Measurements from ENCODE around the gene TMEM272.

Gene TMEM272

DNA sequence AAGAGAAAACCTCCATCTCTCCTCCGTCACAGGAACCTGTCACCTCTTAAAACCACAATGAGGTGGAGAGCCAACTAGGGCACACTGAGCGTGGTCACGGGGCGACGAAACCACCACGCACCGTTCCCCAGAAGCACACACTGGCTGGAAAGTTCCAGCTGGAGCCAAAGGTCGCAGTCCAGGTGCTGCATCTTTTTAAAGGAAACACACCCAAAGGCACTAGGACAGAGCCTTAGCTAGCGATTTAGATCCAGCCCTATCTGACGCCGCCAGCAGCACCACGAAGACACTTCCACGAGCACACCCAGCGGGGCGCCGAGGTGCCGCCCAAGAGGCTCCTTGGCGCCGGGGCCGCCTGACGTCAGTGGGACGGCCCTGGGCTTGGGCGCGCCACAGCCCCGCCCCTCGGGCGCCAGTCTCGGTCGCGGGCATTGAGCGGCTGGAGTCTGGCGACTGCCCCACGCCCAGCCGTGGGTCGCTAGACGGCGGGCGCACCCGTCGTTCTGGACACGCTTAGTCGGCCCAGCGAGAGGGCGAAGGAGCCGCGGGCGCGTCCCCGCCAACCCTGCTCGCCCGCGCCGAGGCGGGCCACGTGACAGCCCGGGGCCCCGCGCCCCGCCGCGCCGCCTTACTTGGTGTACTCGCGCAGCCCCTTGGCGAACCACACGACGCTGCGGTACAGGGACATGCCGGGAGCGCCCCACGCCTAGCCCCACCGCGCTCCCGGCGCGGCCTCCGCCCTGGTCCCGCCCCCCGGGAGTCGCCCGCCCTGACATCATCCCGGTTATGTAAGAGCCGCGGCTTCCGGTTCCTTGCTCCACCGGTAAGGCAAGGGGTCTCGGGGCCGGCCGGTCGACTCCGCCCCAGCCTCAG, 41.3 kb downstream of the TMEM272 start, which contains the start of gene DHRS12:
Gene DHRS12, minus strand, starts transcription at position 742 of the 873 bp plus-strand sequence. CDS start 4,504 bp downstream, outside the sequence.
- DNase-seq: peak; percentile 82

DNA sequence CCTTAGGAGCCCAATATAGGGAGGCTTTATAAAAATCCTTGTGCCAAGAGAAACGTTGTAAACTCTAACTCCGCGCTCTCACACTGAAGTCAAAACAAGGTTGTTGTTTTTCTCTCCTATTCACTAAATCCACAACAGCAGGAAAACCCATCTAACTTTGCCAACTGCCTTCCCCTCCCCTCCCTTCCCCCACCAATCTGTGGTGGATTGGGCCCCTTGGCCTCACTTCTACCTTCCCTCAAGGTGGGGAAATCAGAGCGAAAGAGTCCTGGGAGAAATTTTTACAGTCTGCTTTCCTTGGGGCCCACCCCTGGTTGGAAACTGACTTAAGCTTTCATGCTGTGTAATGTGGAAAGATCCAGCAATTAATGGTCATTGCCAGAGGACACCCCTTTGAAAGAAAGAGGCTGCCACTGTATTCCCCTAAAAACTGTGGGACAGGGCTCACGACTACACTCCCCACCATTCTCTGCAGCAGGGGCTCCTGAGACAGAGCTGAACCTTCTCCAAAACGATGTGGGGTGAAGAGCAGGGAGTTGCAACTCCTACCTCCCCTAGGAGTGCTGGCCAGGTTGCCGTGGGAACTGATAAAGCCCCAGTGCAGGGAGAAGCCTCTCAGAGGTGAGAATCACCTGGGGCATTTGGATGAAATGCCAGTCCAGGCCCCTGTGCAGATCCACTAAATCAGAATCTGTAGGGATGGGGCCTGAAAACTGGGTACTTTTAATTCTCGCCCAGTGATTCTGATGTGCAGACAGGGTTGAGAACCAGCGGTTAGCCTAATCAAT, 42.2 kb downstream of the TMEM272 start:
- no peak for DNase-seq

DNA sequence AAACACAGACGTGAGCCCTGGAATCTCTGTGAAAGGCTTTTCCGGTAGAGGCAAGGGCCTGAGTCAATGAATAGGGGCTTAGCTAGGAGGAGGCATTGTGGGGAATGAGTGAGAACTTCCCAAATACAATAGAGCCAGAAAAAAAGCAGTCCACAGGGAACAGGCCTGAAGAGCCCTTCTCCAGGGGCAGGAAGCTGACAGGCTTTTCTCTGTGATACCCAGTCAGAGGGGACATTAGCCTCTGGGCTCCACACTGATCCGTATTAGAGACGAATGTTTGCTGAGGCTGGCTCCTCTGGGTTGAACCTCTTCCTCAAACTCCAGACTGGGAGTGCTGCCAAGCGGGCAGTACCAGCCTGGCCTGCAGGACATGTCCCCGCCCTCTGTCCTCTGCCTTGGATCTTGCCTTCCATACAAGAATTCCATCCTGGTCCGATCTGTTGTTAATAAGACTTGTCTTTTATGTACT, 43.3 kb downstream of the TMEM272 start:
- no peak for DNase-seq

DNA sequence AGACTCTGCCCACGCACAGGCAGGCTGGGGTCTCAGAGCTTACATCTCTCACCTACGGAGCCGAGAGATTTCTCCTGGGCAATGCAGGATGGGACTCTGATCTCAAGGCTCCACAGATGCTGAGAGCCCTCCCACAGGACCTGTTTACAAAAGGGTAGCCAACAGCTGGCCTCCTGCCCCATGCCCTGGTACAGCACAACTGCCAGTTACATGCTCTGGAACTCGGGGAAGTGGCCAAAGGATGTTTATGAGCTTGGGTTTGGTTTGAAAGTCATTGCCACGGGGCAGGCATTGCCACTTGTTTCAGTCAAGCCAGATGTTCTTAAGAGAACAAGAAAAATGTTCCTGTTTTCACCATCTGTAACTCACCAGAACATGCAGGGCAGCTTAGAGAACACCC, 44.5 kb downstream of the TMEM272 start:
- no peak for DNase-seq

DNA sequence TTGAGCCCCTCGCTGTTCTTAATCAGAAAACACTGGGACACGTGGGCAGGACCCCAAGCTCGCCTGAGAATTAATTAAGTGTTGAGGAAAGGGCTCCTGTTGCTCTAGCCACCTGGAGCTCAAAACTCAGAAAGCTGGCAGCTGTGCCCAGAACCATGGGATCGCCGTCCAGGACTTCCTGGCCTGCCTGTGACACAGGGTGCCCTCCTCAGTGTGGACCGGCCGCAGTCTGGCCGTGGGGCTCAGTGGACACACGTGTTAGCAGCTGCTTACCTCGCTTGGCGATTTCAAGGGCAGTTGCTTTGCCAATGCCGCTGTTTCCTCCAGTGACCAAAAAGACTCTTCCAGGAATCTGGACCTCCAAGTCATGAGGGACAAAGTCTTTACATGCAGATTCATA, 45.7 kb downstream of the TMEM272 start:
- no peak for DNase-seq

DNA sequence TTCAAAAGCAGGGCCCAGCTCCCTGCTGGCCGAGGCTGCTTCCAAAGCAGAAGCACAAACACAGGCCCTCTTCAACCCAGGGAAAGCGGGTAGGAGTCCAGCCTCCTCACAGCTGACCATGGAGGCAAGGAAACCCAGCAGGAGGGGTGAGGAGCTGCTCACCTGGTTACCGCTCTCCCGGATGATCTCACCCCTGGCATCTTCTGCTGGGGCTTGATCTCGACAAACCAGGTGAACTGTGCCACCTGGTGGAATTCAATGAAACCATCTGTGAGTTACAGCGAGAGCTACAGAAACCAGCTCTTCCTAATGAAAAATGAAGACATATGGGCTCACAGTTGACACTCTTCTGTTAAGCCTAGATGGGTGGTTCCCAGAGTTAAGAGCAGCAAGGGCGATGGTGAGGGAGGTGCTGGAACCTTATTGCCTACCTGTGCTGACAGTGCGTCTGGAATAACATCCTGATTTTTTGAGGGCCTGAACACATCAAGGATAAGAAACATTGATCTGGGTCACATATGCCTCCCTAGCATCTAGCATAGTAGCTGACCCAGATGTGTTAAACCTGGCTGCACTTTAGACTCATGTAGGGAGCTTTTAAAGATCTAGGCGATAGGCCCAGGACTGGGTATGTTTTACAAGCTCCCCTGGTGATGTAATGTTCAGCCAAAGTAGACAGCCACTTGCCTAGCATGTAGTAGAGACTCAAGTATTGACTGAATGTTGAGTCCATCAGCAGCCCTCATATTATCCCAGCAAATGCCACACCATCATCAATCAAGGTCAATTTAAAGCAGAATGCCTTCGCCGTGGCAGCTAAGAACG, 47.1 kb downstream of the TMEM272 start:
- peak; percentile 59 for DNase-seq

DNA sequence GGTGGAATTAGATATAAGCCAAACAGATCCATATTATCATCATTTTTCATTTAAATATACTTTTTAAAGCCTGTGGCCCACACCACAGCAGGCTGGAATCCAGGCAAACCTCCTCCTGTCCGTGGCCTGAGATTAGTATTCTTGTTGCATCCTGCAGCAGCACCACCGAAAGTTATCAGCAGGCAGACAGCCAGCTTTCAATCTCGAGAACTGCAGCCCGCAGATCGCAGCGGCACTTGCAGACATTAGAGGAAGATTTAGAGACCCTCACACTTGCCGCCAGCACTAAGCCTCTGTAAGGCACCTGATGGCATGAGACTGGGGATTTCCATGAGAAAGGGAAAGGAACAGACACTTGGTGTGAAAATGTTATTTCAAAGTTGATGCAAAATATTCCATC, 48.4 kb downstream of the TMEM272 start:
- no peak for DNase-seq

DNA sequence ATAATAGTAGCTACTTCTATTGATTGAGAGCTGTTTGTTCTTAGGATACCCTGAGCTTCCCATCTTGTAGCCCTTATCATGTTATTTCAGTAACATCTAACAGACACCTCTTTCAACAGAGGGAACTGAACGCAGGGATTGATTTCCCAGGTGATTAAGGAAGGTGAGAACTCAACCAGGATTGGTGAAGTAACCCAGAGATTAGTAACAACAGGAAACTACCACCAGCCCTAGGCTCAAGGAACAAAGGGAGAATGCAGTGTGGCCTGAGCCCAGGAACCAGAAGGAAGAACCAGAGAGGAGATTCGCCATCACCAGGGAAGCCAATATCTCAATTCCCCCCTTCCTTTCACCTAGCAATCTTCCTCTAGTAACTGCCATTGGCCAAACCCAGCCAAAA, 49.6 kb downstream of the TMEM272 start:
- DNase-seq: no peak

DNA sequence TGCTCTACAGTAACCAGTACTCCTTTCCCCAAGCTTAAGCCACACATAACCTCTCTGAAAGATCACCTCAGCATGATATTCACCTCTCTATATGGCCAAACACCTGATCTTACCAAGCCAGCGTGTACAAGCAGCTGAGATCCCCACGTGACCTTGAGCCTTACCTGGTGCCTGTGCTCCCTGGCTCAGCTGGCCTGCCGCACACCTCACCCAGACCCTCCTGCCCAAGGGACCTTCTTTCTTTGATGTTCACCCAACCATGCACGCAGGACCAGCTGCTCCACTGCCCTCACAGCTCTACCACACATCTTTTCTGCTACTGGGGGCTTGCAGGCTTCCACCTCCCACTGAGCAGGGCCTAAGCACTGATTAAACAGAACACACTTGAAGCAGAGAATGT, 50.0 kb downstream of the TMEM272 start:
- no peak for DNase-seq

DNA sequence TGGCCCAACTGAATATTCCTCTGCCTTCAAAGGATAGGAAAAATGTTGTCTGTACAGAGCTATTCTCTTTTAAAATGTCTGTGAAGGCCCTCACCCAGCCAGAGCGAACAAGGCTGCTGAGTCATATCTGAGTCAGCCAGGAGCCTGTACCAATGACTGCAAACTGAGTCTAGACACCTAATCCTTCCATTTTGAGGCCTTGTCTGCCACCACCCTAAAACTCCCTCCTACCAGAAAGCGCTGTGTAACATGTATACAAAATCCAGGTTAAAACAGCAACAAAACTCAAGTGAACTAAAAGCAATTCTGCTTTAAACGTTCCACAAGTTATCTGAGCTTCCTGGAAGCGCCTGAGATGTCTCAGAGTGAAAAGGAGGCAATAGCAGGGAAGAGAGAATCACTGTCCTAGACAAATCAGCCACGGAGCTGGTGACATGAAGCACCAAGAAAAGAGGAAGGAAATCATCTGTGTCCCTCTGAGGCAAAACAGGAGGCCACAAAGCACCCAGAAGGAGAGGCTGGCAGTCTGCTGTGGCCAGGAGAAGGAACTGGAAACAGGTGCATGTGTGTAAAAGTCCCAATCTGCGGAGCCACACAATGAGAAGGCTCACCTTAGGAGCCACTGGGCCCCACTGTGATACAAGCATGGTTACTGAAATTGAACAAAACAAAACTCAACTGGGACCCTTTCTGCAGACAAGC, 51.3 kb downstream of the TMEM272 start:
- peak; percentile 56 for DNase-seq

DNA sequence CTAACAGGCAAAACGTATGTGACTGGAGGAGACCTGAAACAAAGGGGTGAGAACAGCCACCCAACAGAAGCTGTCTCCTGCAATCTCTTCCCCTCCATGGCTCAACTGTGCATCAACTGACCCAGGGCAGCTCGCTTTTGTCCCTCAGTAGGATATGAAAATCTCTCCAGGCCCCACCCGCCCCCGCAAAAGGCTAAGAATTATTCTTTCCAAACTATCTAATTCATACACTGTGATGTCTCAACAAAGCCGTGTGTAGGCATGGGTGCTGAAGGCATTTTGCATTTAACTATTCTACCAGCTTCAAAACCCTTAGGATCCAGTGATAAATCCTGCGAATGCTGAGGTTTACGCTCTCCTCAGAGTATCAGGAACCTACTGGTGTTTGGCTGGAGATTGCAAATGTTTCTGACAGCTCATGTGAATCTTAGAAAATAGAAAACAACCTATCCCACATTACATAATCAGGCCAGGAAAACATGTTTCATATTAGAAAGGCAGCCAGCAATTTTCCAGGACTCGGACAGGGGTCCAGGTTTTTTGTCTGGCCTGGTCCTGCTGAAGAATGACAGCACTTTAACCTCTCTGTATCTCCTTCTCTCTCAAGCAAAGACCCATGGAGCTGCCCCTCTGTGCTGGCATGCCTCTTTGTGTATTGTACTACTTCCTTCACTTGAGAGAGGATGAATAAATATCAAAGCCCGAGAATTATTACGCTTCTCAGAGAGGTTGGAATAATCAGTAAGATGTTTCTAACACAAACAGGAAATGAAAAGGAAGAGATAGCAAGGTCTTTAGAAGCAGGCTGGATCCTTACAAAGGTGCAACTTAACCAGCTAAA, 58.3 kb downstream of the TMEM272 start:
- DNase-seq: no peak

DNA sequence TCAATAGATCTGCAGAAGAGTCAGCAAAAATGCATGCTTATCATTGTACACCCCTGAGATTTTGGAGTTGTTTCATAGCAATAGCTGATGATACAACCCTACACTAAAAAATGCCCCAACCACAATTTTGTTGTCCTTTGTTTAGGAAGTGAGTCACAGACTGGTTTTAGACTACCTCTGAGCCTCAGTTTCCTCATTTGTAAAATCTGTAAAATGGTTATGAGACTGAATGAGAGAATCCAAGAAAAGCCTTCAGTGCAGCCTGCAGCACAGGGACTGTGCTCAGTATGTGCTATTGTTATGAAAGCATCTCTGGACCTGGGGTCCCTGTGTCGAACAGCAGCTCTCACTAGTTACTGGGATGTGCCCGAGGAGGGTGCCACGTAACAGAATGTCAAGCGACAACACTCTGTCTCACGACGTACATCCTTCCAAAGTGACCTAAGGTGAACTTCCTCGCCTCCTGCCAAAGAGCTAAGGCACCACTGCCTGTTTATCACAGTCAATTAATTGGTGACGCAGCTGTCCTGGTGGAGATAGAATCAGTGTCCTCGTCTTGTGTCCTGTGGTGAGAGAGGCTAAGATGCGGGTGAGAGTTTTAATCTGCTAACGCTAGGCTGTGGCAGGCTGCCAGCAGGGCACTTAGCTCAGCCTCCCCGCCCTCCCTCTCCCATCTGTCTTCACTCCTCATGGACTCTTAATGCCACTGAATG, 59.1 kb downstream of the TMEM272 start:
- no peak for DNase-seq

DNA sequence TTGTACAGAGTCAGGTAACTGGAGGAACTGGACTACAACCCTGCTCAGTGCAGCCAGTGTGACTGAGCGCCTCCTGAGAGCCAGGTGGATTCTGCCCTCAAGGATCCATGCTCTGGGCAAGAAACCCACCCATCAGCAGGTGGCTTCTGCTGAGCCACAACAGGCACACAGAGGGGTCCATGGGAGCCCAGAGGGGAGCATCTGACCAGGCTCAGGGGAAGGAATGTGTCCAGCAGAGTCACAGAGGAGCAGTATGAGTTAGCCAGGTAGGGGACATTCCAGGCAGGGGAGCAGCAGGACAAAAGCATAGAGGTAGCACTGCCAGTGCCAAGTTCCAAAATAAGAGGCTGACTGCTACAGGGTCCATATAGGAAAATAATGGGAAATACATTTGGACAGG, 60.9 kb downstream of the TMEM272 start:
- DNase-seq: no peak

DNA sequence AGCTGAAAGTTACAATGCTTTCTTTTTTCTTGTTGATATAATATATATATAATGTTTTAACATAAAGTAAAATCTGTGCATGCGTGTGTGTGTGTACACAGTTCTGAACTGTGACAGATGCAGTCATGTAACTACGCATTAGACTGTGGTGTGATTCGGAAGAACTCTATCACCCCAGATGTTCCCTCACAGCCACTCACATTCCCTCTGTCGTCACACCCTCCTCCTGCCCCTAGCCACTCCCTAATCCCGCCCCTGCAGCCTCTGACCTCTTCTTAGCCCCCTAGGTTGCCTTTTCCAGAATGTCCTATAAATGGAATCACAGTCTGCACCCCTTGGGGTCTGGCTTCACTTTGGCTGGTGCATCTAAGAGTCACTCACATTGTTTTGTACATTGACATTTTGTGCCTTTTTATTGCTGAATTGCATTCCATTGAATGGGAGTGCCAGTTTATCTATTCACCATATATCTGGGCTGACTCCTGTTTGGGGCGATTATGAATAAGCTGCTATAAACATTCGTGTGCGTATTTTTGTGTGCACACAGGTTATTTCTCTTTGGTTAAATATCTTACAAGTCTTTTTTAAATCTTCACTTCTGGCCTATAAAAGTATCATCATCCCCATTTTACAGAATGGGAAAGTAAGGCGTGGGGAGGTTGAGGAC, 61.4 kb downstream of the TMEM272 start:
- no peak for DNase-seq

DNA sequence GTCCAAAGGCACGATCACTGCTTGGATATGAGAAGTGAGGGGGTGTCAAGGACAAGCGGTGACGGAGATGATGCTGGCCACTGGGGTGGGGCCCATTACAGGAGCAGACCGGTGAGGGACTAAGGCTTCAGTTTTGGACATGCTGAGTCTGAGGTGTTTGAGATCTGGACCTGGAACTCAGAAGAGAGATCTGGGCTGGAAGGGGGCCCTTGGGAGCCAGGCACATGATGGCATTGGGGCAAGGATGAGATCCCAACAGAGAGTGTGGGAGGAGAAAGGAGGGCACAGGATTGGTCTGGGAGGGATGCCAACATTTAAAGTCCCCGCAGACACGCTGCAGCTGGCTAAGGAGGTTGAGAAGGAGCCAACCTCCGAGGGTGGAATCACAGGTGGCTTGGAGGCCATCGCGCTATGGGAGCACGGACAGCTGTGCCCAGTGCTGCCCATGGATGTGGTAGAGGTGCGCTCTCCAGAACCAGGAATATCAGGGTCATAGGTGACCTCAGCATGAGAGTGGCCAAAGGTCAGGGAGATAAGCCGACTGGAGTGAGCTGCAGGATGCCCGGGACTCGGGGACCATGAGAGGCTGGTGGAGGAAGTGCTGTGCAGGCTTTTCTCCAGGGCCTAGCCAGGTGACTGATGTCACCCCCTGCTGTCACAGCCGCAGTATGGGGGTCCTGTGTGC, 62.8 kb downstream of the TMEM272 start:
- DNase-seq: no peak

DNA sequence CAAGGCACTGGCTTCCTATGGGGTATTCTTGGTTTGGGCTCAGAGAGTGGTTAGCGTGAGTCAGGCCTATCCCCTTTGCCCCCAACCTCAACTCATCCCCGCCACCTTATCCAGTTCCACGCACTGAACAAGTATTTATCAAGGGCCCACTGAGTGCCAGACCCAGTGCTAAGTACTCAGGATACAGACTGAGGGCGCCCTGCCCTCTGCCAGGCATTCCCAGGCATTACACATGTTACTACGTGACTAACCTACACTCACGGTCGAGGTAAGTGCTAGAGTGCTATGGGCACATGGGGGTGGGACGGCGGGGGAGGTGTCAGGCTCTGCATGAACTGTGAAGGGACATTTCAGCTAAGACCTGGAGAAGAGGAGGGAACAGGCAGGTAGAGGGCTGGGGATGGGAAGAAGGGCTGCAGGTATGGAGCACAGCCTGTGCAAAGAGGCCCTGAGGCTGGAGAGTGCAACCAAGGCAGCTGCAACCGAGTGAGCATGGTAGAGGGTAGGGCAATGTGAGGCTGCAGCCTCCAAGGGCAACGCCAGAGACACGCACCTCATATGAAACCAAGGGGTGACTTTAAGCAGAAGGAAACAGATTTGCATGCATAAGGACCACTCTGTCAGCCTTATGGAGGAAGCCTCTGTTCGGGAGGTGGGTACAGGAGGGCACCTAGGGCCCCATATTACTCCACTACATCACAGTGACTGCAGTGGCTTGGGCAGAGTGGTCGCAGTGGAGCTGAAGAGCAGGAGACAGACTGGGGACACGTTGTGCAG, 63.5 kb downstream of the TMEM272 start:
- DNase-seq: no peak

DNA sequence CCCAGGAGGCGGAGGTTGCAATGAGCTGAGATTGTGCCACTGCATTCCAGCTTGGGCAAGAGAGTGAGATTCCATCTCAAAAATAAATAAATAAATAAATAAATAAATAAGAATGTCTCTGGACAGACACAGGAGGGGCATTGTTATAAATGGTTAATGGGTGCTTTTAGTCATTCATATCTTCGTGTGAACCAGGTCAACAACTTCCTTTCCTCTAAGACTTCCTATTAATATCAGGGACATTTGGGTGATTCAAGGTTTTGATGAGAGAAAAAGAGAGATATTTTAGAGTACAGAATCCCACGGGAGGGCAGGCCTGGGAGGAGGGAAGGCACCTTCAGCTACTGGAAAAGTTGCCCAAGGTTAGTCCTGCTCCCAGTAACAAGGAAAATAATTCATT, 64.9 kb downstream of the TMEM272 start:
- DNase-seq: no peak

DNA sequence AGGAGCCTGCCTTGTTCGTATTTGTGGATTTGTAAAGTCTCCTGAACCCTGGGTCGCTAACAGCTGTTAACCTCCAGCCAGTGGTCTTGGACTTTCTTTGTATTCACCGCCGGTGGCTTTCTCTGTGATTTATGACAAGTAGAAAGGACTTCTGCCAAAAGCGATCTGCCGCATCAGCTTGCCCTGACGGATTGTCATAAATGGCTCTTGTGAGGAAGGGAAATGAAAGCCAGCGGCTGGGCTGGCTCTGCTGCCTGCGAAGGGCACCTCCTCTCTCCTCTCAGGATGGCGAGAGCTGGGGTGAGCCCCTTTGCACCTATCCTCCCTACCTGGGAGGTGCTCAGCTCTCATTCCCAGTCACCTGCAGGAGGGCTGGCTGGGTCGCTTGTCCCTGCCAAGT, 66.6 kb downstream of the TMEM272 start:
- DNase-seq: no peak

DNA sequence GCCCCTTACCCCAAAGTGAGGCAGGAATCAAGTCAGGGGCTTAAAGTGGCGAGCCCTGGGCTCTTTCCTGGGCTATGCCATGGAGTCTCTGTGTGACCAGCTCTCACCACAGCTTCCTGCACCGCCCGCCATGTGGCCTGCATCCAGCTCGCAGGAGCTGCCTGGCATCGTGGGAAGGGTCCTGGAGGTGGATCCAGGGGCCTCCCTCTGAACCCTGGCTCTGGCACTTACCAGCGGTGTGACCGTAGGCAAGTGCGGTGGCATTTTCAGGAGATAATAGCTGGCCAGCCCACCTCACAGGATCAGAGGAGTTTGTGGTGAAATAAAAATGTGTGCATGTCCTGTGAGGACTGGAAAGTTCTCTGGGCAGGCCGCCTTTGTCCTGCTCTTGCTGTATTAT, 67.1 kb downstream of the TMEM272 start:
- DNase-seq: no peak

Data from activated naive CD4-positive, alpha-beta T cell treated with Interleukin-2 at 50 U/mL for 16 hours (primary cell).